Suppressor macrophage treated with lipopolysaccharide for 1 hour (primary cell): ENCODE data around the gene CCDC138.

ENCODE experiments used
- DNase-seq, 3 donors: peaks; one replicate each; pipeline ENCODE4 v3.0.0-alpha.2; 2020 to 2022

CCDC138 gene

DNA sequence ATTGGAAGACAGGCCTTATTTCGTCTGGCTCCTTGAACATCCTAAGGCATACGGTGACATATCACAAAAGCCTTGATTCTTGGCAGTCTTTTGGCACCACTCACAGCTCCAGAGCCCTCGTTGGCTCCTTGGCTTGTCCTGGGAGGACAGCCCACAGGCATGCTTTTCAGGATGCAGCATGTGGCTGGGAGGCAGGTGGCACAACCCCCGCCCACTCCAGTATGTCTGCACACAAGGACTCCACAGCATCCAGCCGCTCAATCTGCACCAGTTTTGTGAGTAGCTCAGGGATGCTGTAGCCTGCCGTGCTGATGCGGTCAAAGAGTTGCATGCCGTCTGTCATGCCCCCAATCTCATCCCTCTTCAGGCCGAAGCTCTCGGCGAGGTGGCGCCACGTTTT lies 110.2 kb downstream of the CCDC138 start:
- no peak for DNase-seq

DNA sequence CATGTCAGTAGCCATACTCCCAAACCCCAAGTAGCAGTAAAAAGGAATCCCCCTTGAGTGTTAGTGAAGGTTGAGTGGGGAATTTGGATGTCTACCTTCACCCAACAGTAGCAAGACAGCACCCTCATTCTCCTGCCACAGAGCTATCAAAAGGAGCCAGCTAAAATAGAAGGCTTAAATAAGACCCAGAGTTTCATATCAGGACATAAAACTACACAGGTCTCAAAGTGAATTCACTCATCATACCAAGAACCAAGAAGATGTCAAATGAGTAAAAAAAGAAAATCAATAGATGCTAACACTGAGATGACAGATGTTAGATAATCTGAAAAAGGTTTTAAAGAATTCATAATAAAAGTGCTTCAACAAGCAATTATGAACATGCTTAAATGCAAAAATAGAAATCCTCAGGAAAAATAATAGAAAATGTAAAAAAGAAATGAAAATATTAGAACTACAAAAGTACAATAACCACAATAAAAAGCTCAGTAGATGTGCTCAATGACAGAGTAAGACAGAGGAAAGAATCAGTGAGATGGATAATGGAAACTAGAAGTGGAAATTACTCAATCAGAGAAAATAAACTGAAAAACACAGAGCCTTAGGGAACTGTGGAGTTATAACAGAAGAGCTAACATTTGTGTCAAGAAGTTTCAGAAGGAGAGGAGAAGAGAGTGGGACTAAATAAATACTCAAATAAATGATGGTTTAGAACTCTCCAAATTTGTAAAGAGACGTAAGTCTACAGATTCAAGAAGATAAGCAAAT lies 111.9 kb downstream of the CCDC138 start:
- no peak for DNase-seq

DNA sequence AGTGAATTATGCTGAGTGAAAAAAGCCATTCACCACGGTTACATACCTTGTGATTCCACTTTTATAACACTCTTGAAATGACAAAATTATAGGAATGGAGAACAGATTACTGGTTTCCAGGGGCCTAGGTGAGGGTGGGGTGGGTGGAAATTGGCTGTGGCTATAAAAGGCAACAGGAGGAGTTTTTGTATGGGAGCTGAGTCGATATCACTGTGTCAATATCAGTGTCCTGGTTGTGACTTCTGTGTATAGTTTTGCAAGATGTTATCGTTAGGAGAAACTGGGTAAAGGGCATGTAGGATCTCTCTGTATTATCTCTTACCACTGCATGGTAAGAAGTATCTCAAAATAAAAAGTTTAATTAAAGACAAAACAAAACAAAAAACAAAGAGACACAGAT lies 118.1 kb downstream of the CCDC138 start:
- no peak for DNase-seq

DNA sequence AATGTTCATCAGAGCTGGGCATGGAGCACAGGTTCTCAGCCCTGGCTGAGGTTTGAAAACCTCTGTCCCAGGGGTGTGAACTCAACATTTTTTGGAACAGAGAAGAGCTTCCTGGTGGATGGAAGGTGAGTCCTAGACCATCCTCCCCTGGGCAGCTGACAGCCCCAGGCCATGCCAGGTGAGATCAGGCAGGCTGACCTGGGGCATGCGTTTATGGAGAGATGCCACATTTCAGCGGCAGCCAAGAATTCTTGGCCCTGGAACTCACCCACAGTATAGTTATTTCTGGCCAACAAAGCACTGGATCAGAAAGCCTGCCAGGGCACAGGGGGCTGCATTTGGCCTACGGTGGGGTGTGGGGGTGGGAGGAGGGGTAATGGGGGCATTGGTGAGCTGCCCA lies 118.6 kb downstream of the CCDC138 start:
- DNase-seq = no peak

DNA sequence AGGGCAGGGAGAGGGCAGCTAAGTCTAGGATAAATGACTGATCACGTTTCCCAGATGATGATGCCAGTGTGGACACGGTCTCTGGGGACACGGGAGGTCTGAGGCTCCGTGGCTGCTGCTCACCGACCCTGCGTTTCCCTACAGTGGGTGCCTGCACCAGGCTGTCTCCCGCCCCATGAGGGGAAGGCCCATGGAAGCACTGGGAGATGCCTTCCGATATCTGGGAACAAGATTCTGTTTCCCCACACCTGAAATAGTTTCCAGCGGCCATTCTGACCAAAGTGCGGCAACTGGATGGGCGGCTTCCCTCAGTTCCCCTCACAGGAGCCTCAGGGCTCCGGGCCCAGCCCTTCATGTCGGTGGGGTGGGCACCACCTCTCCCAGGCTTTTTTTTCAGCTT lies 119.3 kb downstream of the CCDC138 start:
- DNase-seq = no peak

DNA sequence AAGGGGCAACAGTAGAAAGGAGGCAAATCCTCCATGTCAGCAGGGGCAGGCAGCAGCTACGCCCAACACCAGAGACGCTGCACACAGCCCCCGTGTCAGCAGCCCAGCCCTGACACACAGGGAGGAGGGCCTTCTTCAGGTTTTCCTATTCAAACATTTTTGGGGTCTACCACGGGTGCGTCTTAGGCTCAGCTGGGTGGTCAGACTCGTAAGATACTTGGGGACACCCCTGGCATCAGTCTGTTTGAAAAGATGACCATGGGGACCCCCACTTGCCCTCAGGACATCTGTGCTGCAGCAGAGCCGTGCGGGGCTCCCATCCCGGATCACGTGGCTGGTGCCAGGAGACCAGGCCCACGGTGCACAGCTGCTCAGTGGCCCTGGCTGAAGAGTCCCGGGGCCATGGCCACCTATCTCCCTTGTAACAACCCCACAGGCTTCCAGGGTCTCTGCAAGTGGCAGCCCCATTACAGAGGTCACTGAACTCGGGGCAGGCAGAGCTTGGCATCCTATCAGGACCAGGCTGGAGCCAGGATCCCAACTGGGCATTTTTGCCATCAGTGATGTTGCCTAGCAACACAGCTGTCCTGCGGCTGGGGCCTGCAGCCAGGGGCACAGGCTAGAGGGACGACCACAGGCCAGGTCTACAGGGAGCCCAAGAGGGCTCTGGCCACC lies 120.0 kb downstream of the CCDC138 start:
- DNase-seq = no peak

DNA sequence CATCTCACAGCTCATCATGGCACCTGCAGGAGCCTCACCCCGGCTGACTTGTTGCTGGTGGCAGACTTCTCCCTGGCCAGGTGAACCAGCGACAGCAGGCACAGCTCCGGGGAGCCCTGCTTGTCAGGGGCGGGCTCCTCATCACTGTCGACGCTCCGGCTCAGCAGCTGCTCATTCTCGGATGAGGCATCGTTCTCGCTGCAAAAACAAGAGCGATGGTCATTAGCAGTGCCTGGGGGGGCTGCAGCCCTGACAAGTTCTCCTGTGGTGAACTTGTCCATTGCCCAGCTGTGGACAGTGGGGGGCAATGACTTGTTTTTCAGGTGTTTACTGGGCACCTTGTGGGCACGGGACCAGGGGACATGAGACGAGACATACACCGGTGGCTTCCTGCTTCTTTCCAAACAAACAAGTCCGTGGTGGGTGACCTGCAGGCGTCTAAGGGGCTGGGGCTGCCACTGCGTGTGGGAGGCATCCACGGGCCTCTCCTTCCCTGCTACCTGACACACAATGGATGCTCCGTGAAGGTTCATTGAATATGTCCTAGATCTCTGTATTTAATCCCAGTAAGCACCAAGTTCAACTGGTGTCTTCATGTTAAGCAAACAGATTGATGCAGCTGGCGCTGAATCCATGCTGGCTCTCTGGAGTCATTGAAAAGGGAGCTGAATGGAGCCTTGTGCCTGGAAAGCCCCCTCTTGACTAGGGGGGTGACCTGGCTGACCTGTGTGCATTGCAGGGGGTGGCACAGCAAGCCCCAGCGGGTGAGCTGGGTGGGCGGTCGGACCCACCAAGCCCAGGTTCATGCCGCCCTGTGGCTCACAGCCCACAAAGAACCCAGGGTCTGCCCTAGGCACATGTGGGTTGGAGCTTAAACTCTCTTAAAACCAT lies 121.5 kb downstream of the CCDC138 start:
- DNase-seq = no peak

DNA sequence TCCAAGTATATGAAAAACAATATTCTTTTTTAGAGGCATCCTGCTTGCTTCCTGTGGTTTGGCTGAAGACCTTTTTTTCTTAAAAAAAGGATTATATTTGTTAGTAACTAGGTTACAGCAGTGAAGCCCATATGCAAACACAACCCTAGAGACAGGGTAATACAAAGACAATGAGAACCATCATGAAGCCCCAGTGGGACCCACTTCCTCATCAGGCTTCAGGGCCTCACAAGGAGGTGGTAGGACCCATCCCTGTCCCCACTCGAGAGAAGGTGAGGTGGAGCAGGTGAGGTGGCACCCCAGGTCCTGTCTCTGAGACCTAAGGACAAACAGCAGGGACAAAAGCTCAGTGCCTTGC lies 122.1 kb downstream of the CCDC138 start:
- DNase-seq = no peak

DNA sequence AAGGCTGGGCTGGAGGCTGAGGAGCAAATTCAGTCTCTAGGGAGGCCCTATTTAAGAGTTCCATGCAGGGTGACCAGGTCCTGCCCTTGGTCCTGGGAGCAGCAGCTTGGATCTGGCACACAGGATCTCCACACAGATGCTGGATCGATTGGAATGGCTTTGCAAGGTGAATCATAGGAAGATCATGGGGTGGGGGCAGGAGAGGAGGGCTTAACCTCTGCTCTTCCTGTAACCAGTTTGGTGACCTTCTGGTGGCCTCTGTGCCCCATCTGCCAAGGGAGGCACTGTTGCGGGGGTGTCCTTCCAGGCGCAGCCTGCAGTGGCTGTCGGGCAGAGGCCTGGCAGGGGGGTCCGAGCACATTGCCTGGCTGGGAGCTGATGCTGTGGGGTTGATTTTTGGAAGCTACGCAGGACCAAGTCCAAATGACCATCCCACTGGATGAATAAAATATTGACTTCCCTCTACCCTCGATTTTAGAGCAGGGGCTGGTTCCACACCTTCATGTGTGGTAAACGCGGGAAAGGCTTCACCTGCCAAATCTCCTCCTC lies 122.8 kb downstream of the CCDC138 start:
- DNase-seq = no peak

DNA sequence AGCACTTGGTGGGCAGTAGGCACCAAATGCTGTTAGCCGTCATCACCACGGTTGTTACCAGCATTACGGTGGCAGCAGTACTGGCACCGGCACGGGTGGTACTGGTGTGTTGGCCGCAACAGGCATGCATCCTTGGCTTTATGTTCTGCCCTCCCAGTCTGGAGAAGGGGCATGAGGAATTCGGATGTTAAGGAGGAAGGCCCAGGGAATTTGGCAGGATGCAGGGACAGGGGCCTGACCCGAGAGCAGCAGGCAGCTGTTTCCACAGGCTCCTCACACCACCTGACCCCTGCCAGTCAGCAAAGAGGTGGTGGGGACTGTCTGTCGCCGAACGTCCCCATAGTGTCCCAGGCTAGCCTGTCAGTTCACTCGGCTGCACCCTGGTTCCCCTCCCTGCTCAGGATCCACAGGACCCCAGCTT lies 123.5 kb downstream of the CCDC138 start:
- DNase-seq = no peak

DNA sequence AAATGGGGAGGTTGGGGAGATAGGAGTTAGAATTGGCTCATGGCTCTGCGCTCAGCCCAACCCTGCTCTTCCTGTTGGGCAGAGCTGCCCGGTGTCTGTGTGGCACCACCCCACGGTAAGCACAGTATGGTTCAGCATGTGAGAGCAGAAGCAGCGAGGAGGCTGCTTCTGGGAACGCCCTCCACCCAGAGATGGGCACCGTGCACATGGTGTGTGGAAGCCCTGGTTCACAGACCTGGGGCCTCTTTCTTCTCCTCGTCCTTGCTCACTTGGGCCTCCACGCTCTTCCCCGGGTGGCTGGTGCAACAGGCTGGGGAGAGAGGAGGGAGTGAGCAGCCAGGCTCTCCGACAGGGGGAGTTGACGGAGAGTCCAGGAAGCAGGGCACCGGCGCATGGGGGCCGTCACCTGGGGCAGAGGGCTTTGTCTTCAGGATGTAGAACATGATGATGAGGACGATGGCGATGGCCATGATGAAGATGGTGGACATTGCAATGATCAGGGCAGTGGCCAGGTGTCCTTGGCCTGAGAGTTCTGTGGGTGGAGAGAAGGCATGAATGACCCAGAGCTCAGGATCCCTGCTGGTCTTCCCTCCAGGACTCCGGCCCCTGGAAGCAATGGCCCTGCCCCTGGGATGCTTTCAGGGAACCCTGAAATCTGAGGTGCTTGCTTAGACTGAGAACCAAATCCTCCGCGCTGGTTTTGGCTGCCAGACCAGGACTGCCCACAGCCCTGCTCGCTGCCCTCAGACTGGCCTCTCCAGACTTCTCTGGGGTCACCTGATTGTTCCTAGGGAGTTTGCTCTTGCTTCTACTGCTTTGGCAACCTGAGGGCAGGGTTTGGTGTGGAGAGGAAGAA lies 124.2 kb downstream of the CCDC138 start:
- DNase-seq = no peak

DNA sequence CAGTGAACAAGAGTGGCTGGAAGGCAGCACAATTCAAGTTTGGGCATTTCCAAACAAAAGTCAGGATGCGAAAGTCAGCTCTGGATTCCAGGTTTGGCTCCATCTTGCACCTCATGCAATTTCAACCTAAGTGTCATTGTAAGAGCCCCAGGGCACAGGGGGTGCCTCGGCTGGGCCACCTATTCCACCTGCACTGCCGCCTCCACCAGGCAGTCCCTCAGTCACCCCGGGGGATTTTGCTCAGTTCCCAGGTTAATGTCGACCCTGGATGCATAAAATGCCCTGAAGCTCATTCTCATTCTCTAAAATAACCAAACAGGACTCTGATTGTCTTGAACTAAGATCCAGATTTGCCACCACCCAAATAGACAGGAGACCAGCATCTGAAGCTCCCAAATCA lies 124.8 kb downstream of the CCDC138 start:
- DNase-seq = no peak

DNA sequence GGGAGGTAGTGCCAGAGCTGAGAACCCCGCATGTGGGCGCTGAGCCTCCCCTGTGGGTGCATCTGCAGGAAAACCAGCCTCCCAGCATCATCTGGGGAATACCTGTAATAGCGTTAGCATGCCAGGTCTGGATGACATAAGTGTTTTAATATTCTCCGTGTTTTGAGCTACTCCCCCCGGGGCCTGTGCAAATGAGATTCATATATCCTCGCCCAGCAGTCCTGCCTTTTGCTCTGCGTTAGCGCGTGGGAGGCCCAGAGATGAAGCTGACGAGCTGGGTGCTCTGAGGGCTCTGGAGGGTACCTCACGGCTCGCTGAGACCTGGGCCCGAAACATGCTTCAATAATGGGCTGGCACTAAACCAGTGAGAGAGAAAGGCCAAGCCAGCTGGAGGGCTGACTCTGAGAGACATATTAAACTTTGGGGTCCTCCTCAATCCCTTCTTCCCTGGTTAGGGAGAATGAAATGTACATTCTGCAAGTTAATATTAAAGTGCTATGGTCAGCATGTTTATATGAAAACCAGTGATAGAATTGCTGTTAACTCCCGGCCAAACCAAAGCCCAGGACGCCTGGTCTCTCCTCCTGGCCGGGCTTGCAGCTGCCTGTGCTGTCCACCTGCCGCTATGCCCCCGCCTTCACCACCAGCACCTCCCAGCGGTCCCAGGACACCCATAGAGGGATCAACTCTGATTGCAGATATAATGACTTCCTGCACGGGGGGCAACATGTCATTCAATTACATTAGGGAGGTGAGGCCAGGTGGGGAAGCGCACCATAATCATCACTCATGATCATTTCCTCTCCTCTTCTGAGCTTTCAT lies 125.4 kb downstream of the CCDC138 start:
- DNase-seq = no peak

DNA sequence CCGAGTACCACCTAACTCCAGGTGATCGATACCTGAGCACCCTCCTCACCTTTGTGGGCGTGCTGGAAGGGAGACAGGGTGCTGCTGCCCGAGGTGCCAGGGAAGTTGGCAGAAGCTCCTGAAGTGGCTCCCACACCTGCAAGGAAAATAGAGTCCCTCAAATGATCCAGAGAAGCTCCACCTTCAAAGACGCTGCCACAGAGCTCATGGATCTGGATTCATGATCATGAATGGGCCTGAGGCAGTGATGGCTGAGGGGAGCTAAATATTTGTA lies 126.0 kb downstream of the CCDC138 start:
- no peak for DNase-seq

DNA sequence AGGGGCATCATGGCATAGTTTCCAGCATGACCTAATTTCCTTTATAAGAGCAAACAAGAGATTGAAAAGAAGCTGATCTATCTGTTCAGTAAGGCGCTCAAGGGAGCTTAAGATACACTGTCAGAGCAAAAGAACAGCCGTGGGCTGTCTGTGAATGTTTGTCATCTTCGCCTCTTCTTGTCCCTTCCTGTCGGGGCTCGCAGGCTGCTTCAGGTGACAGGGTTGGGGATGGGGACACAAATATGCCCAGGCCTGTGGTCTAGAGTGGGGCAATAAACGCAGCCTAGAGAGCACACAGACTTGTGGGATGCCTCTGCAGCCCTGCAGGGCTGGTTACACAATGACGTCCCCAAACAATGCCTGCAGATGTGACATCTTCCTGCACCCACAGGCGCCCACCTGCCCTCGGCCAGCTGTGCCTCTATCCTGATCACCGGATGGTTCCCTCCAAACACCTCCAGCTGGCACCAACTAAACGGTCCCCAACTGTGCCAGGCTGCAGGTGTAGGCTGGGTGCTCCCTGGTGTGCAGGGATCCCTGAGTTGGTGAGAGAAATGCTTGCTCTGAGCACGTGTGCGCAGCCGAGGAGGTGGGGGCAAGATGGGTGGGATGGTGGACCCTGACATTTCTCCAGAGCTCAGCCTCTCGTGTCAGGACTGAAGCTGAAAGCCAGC lies 129.7 kb downstream of the CCDC138 start:
- no peak for DNase-seq

DNA sequence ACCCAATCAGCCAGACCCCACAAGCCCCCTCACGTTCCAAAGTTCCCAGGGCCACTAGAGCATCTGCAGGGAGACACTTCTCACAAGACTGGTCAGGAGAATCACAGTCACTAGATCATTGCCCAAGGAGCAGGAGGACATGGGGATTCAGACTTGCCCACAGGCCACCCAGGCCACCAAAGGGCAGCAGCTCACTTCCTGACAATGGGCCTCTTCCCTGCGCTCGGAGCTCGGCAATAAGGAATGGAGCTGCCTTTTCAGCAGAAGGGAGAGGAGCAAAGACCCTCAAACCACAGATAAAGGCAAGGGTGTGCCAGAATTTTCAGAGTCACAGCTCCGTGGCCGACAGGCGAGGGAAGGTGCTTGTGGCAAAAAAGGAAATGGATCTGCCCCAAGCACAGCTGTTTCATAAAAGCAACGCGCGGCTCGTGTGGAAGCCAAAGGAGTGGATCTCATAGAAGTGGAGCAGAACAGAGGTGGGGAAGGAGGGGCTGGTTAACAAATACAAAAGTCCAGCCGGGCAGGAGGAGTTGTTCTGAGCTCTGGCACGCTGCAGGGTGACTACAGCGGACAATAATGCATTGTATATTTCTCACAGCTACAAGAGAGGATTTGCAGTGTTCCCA lies 130.3 kb downstream of the CCDC138 start:
- DNase-seq = no peak

DNA sequence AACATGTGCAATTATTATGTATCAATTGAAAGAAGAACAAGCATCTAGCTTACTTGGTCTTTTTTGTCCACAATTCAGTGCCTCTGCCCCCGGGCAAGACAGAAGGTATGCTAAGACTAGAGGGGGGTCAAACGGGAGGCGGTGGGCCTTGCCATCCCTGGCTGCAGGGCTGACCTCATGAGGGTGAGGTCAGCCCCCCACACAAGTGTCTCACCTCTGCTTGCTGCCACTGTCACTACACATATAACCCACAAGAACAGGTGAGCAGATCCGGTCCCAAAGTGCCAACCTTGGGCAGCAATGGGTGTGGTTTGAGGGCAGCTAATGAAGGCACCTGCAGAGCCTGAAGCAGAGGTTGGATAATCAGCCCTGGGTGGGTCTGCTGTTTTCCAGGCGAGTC lies 131.0 kb downstream of the CCDC138 start:
- no peak for DNase-seq

DNA sequence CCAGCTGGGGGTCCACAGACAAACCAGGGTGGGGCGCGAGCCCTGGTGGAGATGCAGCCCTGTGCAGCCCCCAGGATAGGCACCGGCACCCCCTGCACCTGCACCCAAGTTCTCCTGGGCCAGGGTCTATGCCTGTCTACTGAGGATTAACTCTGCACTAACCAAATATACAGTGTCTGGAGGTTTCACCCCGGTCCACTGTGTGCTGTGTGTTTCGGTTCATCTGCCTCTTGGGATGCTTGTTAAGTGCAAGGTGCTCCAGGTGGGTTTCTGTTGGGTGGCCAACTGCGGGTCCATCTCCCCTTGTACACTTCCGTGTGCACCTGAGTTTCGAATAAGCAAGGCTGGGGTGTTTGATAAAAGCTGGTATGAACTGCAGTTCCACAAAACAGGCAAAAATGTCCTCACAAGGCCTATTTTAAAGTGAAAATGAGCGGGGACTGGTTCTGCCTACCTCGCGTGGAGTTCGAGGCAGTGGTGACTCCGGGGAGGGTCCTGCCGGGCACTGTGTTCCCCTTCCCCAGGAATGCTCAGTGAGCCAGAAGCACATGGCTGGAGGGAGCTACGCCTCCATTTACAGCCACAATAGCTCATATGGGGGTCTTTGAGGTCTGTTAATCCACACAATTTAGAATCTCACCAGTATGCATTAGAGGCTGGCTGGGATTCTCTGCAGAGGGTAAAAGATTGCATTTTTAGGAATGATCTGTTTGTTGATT lies 131.7 kb downstream of the CCDC138 start:
- no peak for DNase-seq

DNA sequence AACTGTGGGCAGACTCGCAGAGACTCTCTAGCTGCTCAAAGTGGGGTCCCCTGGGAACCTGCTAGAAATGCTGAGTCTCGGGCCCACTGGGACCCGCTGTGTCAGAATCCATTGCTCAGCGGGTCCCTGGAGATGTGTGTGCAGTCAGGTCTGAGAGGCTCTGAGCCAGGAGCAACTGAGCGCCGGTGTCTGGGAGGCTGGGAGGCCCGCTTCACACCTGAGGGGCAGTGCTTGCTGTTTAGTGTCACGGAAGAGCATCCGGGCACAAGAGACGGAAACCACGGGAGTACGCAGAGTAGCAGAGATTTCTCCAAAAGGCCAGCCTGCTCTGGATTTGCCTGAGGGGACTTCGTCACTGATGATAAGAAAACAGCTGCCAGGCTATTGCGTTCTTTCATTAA lies 132.4 kb downstream of the CCDC138 start:
- no peak for DNase-seq
